HS-5 (cell line): ENCODE results near the gene HOXC12.

Experiments
- DNase-seq: peaks from one replicate; pipeline ENCODE4 v3.0.0-alpha.2; 2012; ENCODE audit warnings: low read depth

The HOXC12 gene

GRCh38 chr12:53956251-53956887, 1.7 kb downstream of the HOXC12 start:
- DNase-seq, result no peak

GRCh38 chr12:53956914-53957536, 2.3 kb downstream of the HOXC12 start:
- DNase-seq, result no peak

GRCh38 chr12:53958128-53958527, 3.4 kb downstream of the HOXC12 start:
- no peak for DNase-seq

- no peak for DNase-seq
Observed at GRCh38 chr12:53959314-53959713, 4.6 kb downstream of the HOXC12 start.

- no peak for DNase-seq
Observed at GRCh38 chr12:53960187-53961024, 5.7 kb downstream of the HOXC12 start.

- DNase-seq, result no peak
Observed at GRCh38 chr12:53961025-53961761, 6.5 kb downstream of the HOXC12 start.

- no peak for DNase-seq
Observed at GRCh38 chr12:53963005-53963404, 8.3 kb downstream of the HOXC12 start.

- no peak for DNase-seq
Observed at GRCh38 chr12:53963434-53964314, 9.0 kb downstream of the HOXC12 start.

- DNase-seq, result no peak
Observed at GRCh38 chr12:53964315-53964713, 9.6 kb downstream of the HOXC12 start.

- no peak for DNase-seq
Observed at GRCh38 chr12:53965281-53966084, 10.8 kb downstream of the HOXC12 start.

- DNase-seq, result no peak
Observed at GRCh38 chr12:53966085-53966384, 11.3 kb downstream of the HOXC12 start.

GRCh38 chr12:53966385-53967133, 11.9 kb downstream of the HOXC12 start:
- no peak for DNase-seq

GRCh38 chr12:53967421-53967925, 12.8 kb downstream of the HOXC12 start:
- no peak for DNase-seq

- DNase-seq, result no peak
Observed at GRCh38 chr12:53968214-53969127, 13.8 kb downstream of the HOXC12 start.

- no peak for DNase-seq
Observed at GRCh38 chr12:53969588-53970259, 15.0 kb downstream of the HOXC12 start.

- DNase-seq, result no peak
Observed at GRCh38 chr12:53970451-53970850, 15.7 kb downstream of the HOXC12 start.

- no peak for DNase-seq
Observed at GRCh38 chr12:53971129-53971528, 16.4 kb downstream of the HOXC12 start.

GRCh38 chr12:53971686-53972085, 17.0 kb downstream of the HOXC12 start:
- no peak for DNase-seq
